ENCODE results near the gene LLCFC1. TPM values are rescaled to one million over a fixed set of nuclear protein-coding genes. Genes with fewer than 3 reads are reported as not detected.

Gene LLCFC1
- total RNA-seq, 2 donors from 2014 or later, result not detected

DNA sequence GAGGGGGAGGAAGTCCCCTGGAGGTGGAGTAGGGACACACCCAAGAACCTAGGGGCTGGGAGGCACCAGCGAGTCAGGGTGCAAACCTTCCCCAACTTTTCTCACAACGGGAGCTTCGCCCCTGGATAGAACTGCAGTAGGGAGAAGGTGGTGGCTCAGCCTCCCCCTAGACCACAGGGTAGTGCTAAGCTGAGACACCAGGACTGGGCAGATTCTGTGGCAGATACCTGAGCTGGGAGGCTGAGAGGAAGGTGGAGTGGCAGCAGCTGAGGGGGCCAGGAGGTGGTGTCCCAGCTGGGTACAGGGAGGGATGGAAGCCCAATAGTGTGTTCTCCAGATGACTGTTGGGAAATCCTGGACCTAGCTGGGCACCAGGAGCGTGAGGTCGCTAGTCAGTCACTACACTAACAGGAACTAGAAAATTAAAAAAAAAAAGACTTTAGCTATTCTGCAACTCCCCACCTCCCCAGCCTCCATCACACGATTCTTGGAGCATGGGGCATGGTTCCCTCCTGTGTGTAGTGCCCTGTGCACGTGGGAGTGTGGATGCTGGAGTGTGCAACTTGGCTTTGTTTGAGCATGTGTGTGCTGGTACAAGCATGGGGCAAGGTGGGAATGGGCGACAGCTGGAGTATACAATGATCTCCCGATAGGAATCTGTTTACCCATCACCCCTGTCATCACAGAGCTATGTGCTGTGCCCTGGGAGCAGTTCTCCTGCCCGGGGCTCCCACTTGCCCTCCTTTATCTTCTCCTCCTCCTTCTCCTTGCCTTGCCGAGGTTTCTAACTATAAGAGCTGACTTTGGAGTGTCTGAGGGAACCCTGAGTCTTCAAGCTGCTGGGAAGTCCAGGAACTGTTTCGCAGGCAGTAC is 44.9 kb upstream of the LLCFC1 start:
- H3K27ac ChIP-seq, result no peak overlapping the region
- H3K27me3 ChIP-seq, result no peaks in the 10 kb centered on the region
- H3K36me3 ChIP-seq, result no peaks in the 10 kb centered on the region
- no peak overlapping the region for H3K4me3 ChIP-seq
- DNase-seq (ENCODE audit: low spot score), result no peak
- no peaks in the 10 kb centered on the region for H3K4me1 ChIP-seq
- TF ChIP-seq, protein P1, sequence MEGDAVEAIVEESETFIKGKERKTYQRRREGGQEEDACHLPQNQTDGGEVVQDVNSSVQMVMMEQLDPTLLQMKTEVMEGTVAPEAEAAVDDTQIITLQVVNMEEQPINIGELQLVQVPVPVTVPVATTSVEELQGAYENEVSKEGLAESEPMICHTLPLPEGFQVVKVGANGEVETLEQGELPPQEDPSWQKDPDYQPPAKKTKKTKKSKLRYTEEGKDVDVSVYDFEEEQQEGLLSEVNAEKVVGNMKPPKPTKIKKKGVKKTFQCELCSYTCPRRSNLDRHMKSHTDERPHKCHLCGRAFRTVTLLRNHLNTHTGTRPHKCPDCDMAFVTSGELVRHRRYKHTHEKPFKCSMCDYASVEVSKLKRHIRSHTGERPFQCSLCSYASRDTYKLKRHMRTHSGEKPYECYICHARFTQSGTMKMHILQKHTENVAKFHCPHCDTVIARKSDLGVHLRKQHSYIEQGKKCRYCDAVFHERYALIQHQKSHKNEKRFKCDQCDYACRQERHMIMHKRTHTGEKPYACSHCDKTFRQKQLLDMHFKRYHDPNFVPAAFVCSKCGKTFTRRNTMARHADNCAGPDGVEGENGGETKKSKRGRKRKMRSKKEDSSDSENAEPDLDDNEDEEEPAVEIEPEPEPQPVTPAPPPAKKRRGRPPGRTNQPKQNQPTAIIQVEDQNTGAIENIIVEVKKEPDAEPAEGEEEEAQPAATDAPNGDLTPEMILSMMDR (IDR thresholded peaks at IDR 0.05), result no peak
- H3K9me3 ChIP-seq, result no peaks in the 10 kb centered on the region

DNA sequence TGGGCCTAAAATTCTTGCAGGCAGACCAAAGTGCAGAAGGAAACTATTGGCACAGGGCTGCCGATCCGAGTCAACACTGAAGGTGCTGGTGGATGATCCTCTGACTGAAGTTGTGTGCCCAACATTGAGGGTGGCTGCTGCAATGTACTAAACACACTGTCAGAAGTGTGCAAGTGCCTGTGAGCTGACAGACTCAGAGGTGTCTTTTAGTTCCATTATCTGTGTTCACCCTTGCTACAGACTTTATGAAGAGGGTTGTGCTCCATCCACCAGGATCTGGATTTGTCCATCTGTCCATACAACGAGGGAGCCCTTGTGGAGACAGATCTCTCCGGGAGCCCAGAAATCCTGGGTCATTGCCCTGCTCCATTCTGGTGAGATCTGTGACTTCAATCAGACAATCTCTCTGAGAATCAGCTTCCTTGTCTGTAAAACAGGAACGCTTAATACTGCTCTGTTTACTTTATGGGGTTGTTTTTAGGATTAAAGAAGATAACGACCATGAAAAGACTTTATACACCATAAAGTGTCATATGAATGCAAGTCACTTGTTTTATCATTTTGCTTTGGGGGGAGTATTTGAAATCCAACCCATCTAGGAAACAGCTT is 44.2 kb upstream of the LLCFC1 start:
- no peaks in the 10 kb centered on the region for H3K27me3 ChIP-seq
- no peak for DNase-seq (ENCODE audit: low spot score)
- H3K4me1 ChIP-seq, result no peaks in the 10 kb centered on the region

DNA sequence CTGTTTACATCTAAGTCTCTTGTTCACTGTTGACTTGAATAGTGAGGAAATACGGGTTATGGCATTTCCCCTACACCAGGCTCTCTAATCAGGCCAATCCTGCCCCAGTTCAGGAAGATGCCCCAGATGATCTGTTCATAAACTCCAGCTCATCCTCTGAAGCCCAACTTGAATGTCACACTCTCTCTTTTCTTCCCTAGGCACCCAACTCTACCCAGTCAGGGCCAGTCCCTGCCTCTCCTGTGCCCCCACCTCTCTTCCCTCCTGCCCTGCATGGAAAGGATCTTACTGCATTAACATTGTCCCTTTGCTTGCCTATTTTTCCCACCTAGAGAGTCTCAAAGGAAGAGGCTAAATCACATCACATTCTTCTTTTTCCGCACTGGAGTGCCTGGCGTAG is 43.1 kb upstream of the LLCFC1 start:
- no peak for DNase-seq (ENCODE audit: low spot score)
- Histone ChIP-seq H3K36me3 (no peaks in the 10 kb centered on the region), H3K27me3 (no peaks in the 10 kb centered on the region), H3K9me3 (no peaks in the 10 kb centered on the region), H3K27ac (no peak overlapping the region), H3K4me1 (no peaks in the 10 kb centered on the region), H3K4me3 (no peak overlapping the region)
- TF ChIP-seq, protein P1 (IDR thresholded peaks at IDR 0.05), result no peak

More for the DNA sequence above, 44.2 kb upstream of the LLCFC1 start:
- H3K4me3 ChIP-seq, result no peak overlapping the region
- no peaks in the 10 kb centered on the region for H3K36me3 ChIP-seq
- TF ChIP-seq, protein P1 (IDR thresholded peaks at IDR 0.05), result no peak
- H3K27ac ChIP-seq, result no peak overlapping the region
- no peaks in the 10 kb centered on the region for H3K9me3 ChIP-seq

DNA sequence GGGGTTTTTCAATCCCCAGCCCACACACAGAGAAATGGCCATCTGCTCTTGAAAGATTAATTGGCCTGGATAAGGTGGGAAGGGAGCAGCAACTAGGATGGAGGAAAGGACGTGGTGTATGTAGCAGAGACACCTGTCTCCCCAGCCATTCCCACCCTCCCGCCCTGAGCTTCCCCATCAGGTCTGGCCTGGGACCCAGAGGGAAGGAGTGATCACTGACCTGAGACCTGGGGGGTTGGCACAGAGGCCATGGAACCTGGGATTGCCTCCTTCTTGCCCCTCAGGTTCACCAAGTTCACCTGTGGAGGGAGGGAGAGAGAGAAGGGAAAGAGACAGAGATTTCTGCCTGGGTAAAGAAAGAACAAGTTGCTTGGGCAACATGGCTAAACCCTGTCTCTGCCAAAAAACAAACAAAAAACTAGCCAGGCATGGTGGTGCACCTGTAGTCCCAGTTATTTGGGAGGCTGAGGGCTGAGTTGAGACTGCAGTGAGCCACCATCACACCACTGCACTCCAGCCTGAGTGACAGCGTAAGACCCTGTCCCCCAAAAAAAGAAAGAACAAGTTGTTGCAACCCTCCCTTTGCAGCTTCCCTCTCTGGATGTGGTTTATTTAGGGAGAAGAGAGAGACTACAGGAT is 42.4 kb upstream of the LLCFC1 start:
- Histone ChIP-seq H3K36me3 (no peaks in the 10 kb centered on the region), H3K9me3 (no peaks in the 10 kb centered on the region), H3K4me3 (no peak overlapping the region), H3K27me3 (no peaks in the 10 kb centered on the region), H3K27ac (no peak overlapping the region), H3K4me1 (no peaks in the 10 kb centered on the region)
- DNase-seq (ENCODE audit: low spot score), result no peak
- TF ChIP-seq, protein P1 (IDR thresholded peaks at IDR 0.05), result no peak

DNA sequence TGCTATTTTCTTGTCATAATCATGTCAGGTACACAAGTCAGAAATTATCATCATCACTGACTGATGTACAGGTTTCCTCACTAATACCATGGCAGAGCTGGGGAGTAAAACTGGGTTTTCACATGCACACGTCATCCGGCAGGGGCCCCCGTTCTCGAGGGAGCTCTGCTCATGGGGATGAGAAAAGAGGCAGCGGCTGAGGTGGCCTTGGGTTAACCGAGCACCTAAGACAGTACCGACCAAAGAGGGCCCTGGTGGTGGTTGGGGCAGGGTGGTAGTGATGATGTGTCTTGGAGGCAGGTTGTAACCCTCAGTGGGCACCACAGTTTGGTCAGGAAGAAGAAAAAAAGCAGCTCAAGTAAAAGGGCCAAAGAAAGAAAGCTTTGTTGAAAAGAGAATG is 41.6 kb upstream of the LLCFC1 start:
- Histone ChIP-seq H3K9me3 (no peaks in the 10 kb centered on the region), H3K4me1 (no peaks in the 10 kb centered on the region), H3K36me3 (no peaks in the 10 kb centered on the region), H3K4me3 (no peak overlapping the region), H3K27ac (no peak overlapping the region), H3K27me3 (no peaks in the 10 kb centered on the region)
- TF ChIP-seq, protein P1 (IDR thresholded peaks at IDR 0.05), result no peak
- no peak for DNase-seq (ENCODE audit: low spot score)
